Sigmoid colon (tissue), 4 donors: ENCODE data around the gene MROH2A.
"Not testable (repeated sequence)": the region's sequence is repeated elsewhere in the genome, so short reads cannot be mapped to it uniquely, and the experiment has no call there.

Experiments
- CTCF ChIP-seq, 4 experiments: fragments of 450-650 bp in 3 of 4; fragments of 200-600 bp in 1 of 4; IDR thresholded peaks; one replicate each; pipeline ENCODE4 v1.5.1; 2016 to 2019; ENCODE audit warnings: antibody characterized with exemption in 4 of 4, mild to moderate bottlenecking in 3 of 4, moderate library complexity in 2 of 4
- EP300 ChIP-seq, 4 donors: sonication (generic); formaldehyde crosslinking; IDR thresholded peaks; one replicate each; pipeline ENCODE4 v1.6.1; 2017; ENCODE audit warnings: antibody characterized with exemption in 4 of 4
- POLR2AphosphoS5 ChIP-seq, 4 donors: sonication (generic); formaldehyde crosslinking; IDR thresholded peaks; one replicate each; pipeline ENCODE4 v1.6.1; 2017; ENCODE audit warnings: antibody characterized with exemption in 4 of 4

- TF ChIP-seq CTCF, POLR2AphosphoS5, EP300 (IDR thresholded peaks at IDR 0.05): not testable (repeated sequence)
These were observed 41.1 kb upstream of the MROH2A start for GRCh38 chr2:233736868-233737653.
